ENCODE data around the gene FOXL3.
"Not testable (repeated sequence)": the region's sequence is repeated elsewhere in the genome, so short reads cannot be mapped to it uniquely, and the experiment has no call there.

Gene FOXL3

DNA sequence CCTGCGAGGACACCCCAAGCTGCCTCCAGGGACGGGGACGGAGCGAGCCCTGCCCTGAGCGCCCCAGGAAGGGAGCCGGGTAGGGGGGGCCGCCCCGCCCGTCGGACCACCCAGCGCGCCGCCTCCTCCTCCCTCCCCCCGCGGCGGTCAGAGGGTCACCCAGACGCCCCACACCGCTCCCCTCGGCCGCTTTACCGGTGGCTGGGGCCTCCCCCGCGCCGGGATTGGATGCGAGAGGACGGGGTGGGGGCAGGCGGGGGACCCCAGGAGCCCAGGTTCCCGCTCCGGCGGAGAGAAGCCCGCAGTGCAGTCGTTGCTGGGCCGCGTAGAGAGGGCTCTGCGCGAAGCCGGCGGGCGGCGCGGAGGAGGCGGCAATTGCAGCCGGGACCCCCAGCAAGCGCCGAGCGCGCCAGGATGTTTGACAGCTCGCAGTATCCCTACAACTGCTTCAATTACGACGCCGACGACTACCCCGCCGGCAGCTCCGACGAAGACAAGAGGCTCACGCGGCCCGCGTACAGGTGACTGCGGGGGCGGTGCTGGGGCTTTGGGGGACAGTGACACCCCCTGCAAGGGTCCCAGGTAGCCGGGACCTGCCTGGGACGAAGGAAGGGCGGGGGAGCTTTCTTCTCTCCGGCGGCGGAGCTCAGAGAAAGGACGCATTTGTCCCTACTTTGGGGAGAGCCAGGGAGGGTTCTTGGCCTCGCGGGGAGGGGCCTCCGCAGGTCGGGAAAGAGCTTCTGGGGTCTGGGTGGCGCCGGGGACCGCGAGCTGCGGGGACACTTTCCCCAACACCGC, at the start of gene FOXL3:
FOXL3 (plus strand) TSS at position 415 of the 798 bp plus-strand sequence; CDS start at position 415, 0 bp downstream.
- H3K4me3 ChIP-seq (ENCODE audit: low read depth in 1 of 2, low read length in 2 of 2): no peak within 1 kb of the TSS
- DNase-seq (no peak), ATAC-seq (ENCODE audit: insufficient read depth, low read depth) (no peak)
- H3K79me2 ChIP-seq (ENCODE audit: insufficient read depth, low read length): no peaks in the 10 kb centered on the region
- H3K27me3 ChIP-seq (ENCODE audit: insufficient read depth, low read length, poor library complexity): no peaks in the 10 kb centered on the region
- H3K9me3 ChIP-seq (ENCODE audit: insufficient read depth, low read length, severe bottlenecking): no peaks in the 10 kb centered on the region
- H3K4me1 ChIP-seq (ENCODE audit: insufficient read depth, low read length): no peaks in the 10 kb centered on the region
- H3K36me3 ChIP-seq (ENCODE audit: insufficient read depth, low read length): no peaks in the 10 kb centered on the region
- H3K9ac ChIP-seq (ENCODE audit: low read depth, low read length): no peak within 1 kb of the TSS
- H4K20me1 ChIP-seq (ENCODE audit: insufficient read depth, low read length): no peaks in the 10 kb centered on the region
- H3K27ac ChIP-seq (ENCODE audit: low read length): no peak within 1 kb of the TSS
- no peak within 1 kb of the TSS for H2AFZ ChIP-seq (ENCODE audit: low read depth, low read length)
- no peak for TF ChIP-seq EZH2 (IDR thresholded peaks at IDR 0.05; ENCODE audit: borderline replicate concordance, low read depth, low read length, severe bottlenecking)
- TF ChIP-seq, protein P1, sequence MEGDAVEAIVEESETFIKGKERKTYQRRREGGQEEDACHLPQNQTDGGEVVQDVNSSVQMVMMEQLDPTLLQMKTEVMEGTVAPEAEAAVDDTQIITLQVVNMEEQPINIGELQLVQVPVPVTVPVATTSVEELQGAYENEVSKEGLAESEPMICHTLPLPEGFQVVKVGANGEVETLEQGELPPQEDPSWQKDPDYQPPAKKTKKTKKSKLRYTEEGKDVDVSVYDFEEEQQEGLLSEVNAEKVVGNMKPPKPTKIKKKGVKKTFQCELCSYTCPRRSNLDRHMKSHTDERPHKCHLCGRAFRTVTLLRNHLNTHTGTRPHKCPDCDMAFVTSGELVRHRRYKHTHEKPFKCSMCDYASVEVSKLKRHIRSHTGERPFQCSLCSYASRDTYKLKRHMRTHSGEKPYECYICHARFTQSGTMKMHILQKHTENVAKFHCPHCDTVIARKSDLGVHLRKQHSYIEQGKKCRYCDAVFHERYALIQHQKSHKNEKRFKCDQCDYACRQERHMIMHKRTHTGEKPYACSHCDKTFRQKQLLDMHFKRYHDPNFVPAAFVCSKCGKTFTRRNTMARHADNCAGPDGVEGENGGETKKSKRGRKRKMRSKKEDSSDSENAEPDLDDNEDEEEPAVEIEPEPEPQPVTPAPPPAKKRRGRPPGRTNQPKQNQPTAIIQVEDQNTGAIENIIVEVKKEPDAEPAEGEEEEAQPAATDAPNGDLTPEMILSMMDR (IDR thresholded peaks at IDR 0.05; ENCODE audit: borderline replicate concordance, extremely low read depth, low read length, poor library complexity, severe bottlenecking): no peak
- no peak within 1 kb of the TSS for H3K4me2 ChIP-seq (ENCODE audit: insufficient read depth, low read length)

DNA sequence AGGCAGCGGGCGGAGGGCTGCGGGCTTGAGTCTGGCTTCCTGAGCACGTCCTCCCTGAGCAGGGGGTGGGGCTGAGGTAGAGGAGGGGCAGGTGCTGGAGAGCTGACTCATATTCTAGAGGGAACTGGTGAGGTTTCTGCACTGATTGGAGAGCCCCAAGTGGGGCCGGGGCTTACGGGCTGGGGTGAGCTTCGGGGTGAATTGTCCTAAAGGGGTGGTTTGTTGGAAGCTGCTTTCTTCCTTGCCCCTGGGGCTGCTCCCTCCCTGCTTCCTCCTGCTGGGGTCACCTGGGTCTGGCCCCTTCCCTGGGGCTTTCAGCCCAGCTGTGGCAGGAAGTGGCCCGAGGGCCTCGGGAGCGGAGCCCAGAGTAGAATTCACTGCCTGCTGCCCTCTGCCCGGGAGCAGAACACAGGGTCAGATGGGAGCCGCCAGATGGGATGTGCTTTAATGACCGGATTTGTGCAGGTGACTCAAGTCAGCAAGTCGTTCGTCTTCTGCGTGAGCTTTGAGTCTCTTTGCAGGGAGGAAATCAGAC, 49.0 kb upstream of the FOXL3 start:
- DNase-seq (no peak), ATAC-seq (ENCODE audit: insufficient read depth, low read depth) (no peak; the same call in 2 of the 3 replicates)
- no peaks in the 10 kb centered on the region for H3K27me3 ChIP-seq (ENCODE audit: insufficient read depth, low read length, poor library complexity)
- H3K9ac ChIP-seq (ENCODE audit: low read depth, low read length): no peak overlapping the region
- H3K36me3 ChIP-seq (ENCODE audit: insufficient read depth, low read length): no peaks in the 10 kb centered on the region
- no peaks in the 10 kb centered on the region for H3K9me3 ChIP-seq (ENCODE audit: insufficient read depth, low read length, severe bottlenecking)
- H3K79me2 ChIP-seq (ENCODE audit: insufficient read depth, low read length): no peaks in the 10 kb centered on the region
- no peaks in the 10 kb centered on the region; the same call in 1 of the 2 replicates for H4K20me1 ChIP-seq (ENCODE audit: insufficient read depth, low read length)
- H3K4me1 ChIP-seq (ENCODE audit: insufficient read depth, low read length): no peaks in the 10 kb centered on the region
- H2AFZ ChIP-seq (ENCODE audit: low read depth, low read length): no peak overlapping the region
- no peak overlapping the region for H3K27ac ChIP-seq (ENCODE audit: low read length)
- no peak overlapping the region for H3K4me3 ChIP-seq (ENCODE audit: low read depth in 1 of 2, low read length in 2 of 2)
- no peak for TF ChIP-seq EZH2 (IDR thresholded peaks at IDR 0.05; ENCODE audit: borderline replicate concordance, low read depth, low read length, severe bottlenecking)
- TF ChIP-seq, protein P1 (IDR thresholded peaks at IDR 0.05; ENCODE audit: borderline replicate concordance, extremely low read depth, low read length, poor library complexity, severe bottlenecking): no peak
- H3K4me2 ChIP-seq (ENCODE audit: insufficient read depth, low read length): no peak overlapping the region

- no peaks in the 10 kb centered on the region for H3K79me2 ChIP-seq (ENCODE audit: insufficient read depth, low read length)
- ATAC-seq (ENCODE audit: insufficient read depth, low read depth) (no peak), DNase-seq (no peak)
- no peaks in the 10 kb centered on the region; the same call in 1 of the 2 replicates for H4K20me1 ChIP-seq (ENCODE audit: insufficient read depth, low read length)
- no peaks in the 10 kb centered on the region for H3K36me3 ChIP-seq (ENCODE audit: insufficient read depth, low read length)
- H3K9me3 ChIP-seq (ENCODE audit: insufficient read depth, low read length, severe bottlenecking): no peaks in the 10 kb centered on the region
- no peak overlapping the region for H3K27ac ChIP-seq (ENCODE audit: low read length)
- H3K4me1 ChIP-seq (ENCODE audit: insufficient read depth, low read length): no peaks in the 10 kb centered on the region
- TF ChIP-seq, protein P1 (IDR thresholded peaks at IDR 0.05; ENCODE audit: borderline replicate concordance, extremely low read depth, low read length, poor library complexity, severe bottlenecking): no peak
- no peak for TF ChIP-seq EZH2 (IDR thresholded peaks at IDR 0.05; ENCODE audit: borderline replicate concordance, low read depth, low read length, severe bottlenecking)
- no peak overlapping the region for H3K4me3 ChIP-seq (ENCODE audit: low read depth in 1 of 2, low read length in 2 of 2)
- no peak overlapping the region for H3K9ac ChIP-seq (ENCODE audit: low read depth, low read length)
- no peaks in the 10 kb centered on the region for H3K27me3 ChIP-seq (ENCODE audit: insufficient read depth, low read length, poor library complexity)
- no peak overlapping the region for H2AFZ ChIP-seq (ENCODE audit: low read depth, low read length)
- no peak overlapping the region for H3K4me2 ChIP-seq (ENCODE audit: insufficient read depth, low read length)
Measured at GRCh38 chr7:241513-241912, 48.5 kb upstream of the FOXL3 start.

DNA sequence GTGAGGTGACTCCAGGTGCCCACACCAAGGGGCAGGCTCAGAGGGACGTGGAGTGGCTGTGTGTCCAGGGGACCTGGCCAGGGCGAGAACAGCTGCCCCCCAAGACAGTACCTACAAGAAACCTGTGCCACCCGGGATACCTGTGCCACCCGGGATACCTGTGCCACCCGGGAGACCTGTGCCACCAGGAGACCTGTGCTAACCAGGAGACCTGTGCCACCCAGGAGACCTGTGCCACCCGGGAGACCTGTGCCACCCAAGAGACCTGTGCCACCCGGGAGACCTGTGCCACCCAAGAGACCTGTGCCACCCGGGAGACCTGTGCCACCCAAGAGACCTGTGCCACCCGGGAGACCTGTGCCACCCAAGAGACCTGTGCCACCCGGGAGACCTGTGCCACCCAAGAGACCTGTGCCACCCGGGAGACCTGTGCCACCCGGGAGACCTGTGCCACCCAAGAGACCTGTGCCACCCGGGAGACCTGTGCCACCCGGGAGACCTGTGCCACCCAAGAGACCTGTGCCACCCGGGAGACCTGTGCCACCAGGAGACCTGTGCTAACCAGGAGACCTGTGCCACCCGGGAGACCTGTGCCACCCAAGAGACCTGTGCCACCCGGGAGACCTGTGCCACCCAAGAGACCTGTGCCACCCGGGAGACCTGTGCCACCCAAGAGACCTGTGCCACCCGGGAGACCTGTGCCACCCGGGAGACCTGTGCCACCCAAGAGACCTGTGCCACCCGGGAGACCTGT, 47.0 kb upstream of the FOXL3 start:
- not testable (repeated sequence) for H3K4me3 ChIP-seq (ENCODE audit: low read depth in 1 of 2, low read length in 2 of 2); H3K27me3 ChIP-seq (ENCODE audit: insufficient read depth, low read length, poor library complexity); H3K9me3 ChIP-seq (ENCODE audit: insufficient read depth, low read length, severe bottlenecking); ATAC-seq (ENCODE audit: insufficient read depth, low read depth); H3K79me2 ChIP-seq (ENCODE audit: insufficient read depth, low read length); H3K4me2 ChIP-seq (ENCODE audit: insufficient read depth, low read length); H4K20me1 ChIP-seq (ENCODE audit: insufficient read depth, low read length); H2AFZ ChIP-seq (ENCODE audit: low read depth, low read length); H3K27ac ChIP-seq (ENCODE audit: low read length); H3K4me1 ChIP-seq (ENCODE audit: insufficient read depth, low read length); H3K36me3 ChIP-seq (ENCODE audit: insufficient read depth, low read length); DNase-seq; H3K9ac ChIP-seq (ENCODE audit: low read depth, low read length)

- H3K27me3 ChIP-seq (ENCODE audit: insufficient read depth, low read length, poor library complexity); H2AFZ ChIP-seq (ENCODE audit: low read depth, low read length); H3K9me3 ChIP-seq (ENCODE audit: insufficient read depth, low read length, severe bottlenecking); H3K4me2 ChIP-seq (ENCODE audit: insufficient read depth, low read length); H3K9ac ChIP-seq (ENCODE audit: low read depth, low read length); H3K79me2 ChIP-seq (ENCODE audit: insufficient read depth, low read length); H3K27ac ChIP-seq (ENCODE audit: low read length); H3K36me3 ChIP-seq (ENCODE audit: insufficient read depth, low read length); DNase-seq; H4K20me1 ChIP-seq (ENCODE audit: insufficient read depth, low read length); ATAC-seq (ENCODE audit: insufficient read depth, low read depth); H3K4me3 ChIP-seq (ENCODE audit: low read depth in 1 of 2, low read length in 2 of 2); H3K4me1 ChIP-seq (ENCODE audit: insufficient read depth, low read length): not testable (repeated sequence)
Measured at GRCh38 chr7:243580-243978, 46.4 kb upstream of the FOXL3 start.
